ENCODE results near the gene MLC1. TPM values are rescaled to one million over a fixed set of nuclear protein-coding genes. Genes with fewer than 3 reads are reported as not detected.

The MLC1 gene
- total RNA-seq, 1 donor, result under 0.01 TPM

- TF ChIP-seq CTCF (IDR thresholded peaks at IDR 0.05; ENCODE audit: extremely low read depth, low read depth, low read length), result no peak
- H3K9me3 ChIP-seq (ENCODE audit: low read depth, low read length), result peaks cover 5% of the 10 kb centered on the region
Measured at GRCh38 chr22:50119169-50119767, 34.0 kb upstream of the MLC1 start.

GRCh38 chr22:50118557-50119168 is 33.4 kb upstream of the MLC1 start:
- no peaks in the 10 kb centered on the region for H3K79me2 ChIP-seq (ENCODE audit: insufficient read depth, low read length)
- peaks cover 5% of the 10 kb centered on the region for H3K9me3 ChIP-seq (ENCODE audit: low read depth, low read length)
- H3K4me1 ChIP-seq (ENCODE audit: insufficient read depth, low read length), result peaks cover 14% of the 10 kb centered on the region
- no peak overlapping the region for H3K27ac ChIP-seq (ENCODE audit: low read depth, low read length)
- H3K27me3 ChIP-seq (ENCODE audit: insufficient read depth, low read length), result peaks cover 12% of the 10 kb centered on the region
- no peaks in the 10 kb centered on the region for H3K36me3 ChIP-seq (ENCODE audit: insufficient read depth, low read length)
- no peak overlapping the region for H2AFZ ChIP-seq (ENCODE audit: low read length)
- no peak overlapping the region for H3K4me3 ChIP-seq (ENCODE audit: insufficient read depth, low read length)
- no peak overlapping the region for H3K4me2 ChIP-seq (ENCODE audit: insufficient read depth, low read length)
- peak; percentile 89 for DNase-seq (ENCODE audit: insufficient read length, low spot score, missing footprints)
- TF ChIP-seq CTCF (IDR thresholded peaks at IDR 0.05; ENCODE audit: extremely low read depth, low read depth, low read length), result no peak
- H4K20me1 ChIP-seq (ENCODE audit: insufficient read depth, low read length), result no peaks in the 10 kb centered on the region

More at GRCh38 chr22:50119169-50119767, 34.0 kb upstream of the MLC1 start:
- no peaks in the 10 kb centered on the region for H3K79me2 ChIP-seq (ENCODE audit: insufficient read depth, low read length)
- no peak overlapping the region for H2AFZ ChIP-seq (ENCODE audit: low read length)
- H3K36me3 ChIP-seq (ENCODE audit: insufficient read depth, low read length), result no peaks in the 10 kb centered on the region
- H3K4me1 ChIP-seq (ENCODE audit: insufficient read depth, low read length), result peaks cover 14% of the 10 kb centered on the region
- DNase-seq (ENCODE audit: insufficient read length, low spot score, missing footprints), result no peak
- no peak overlapping the region for H3K4me3 ChIP-seq (ENCODE audit: insufficient read depth, low read length)
- no peak overlapping the region for H3K27ac ChIP-seq (ENCODE audit: low read depth, low read length)
- H3K4me2 ChIP-seq (ENCODE audit: insufficient read depth, low read length), result no peak overlapping the region
- no peaks in the 10 kb centered on the region for H4K20me1 ChIP-seq (ENCODE audit: insufficient read depth, low read length)
- H3K27me3 ChIP-seq (ENCODE audit: insufficient read depth, low read length), result peaks cover 12% of the 10 kb centered on the region

GRCh38 chr22:50118129-50118528 is 32.9 kb upstream of the MLC1 start:
- H2AFZ ChIP-seq (ENCODE audit: low read length), result no peak overlapping the region
- no peak overlapping the region for H3K27ac ChIP-seq (ENCODE audit: low read depth, low read length)
- no peaks in the 10 kb centered on the region for H4K20me1 ChIP-seq (ENCODE audit: insufficient read depth, low read length)
- no peaks in the 10 kb centered on the region for H3K79me2 ChIP-seq (ENCODE audit: insufficient read depth, low read length)
- H3K27me3 ChIP-seq (ENCODE audit: insufficient read depth, low read length), result peaks cover 12% of the 10 kb centered on the region
- H3K9me3 ChIP-seq (ENCODE audit: low read depth, low read length), result peaks cover 3% of the 10 kb centered on the region
- no peak for TF ChIP-seq CTCF (IDR thresholded peaks at IDR 0.05; ENCODE audit: extremely low read depth, low read depth, low read length)
- no peaks in the 10 kb centered on the region for H3K36me3 ChIP-seq (ENCODE audit: insufficient read depth, low read length)
- no peak overlapping the region for H3K4me2 ChIP-seq (ENCODE audit: insufficient read depth, low read length)
- peaks cover 14% of the 10 kb centered on the region for H3K4me1 ChIP-seq (ENCODE audit: insufficient read depth, low read length)
- no peak for DNase-seq (ENCODE audit: insufficient read length, low spot score, missing footprints)
- no peak overlapping the region for H3K4me3 ChIP-seq (ENCODE audit: insufficient read depth, low read length)

GRCh38 chr22:50117168-50117762 is 32.0 kb upstream of the MLC1 start:
- Histone ChIP-seq H3K36me3 (ENCODE audit: insufficient read depth, low read length) (no peaks in the 10 kb centered on the region), H3K4me1 (ENCODE audit: insufficient read depth, low read length) (peaks cover 14% of the 10 kb centered on the region), H3K9me3 (ENCODE audit: low read depth, low read length) (no peaks in the 10 kb centered on the region), H3K27ac (ENCODE audit: low read depth, low read length) (no peak overlapping the region), H3K4me2 (ENCODE audit: insufficient read depth, low read length) (no peak overlapping the region), H3K4me3 (ENCODE audit: insufficient read depth, low read length) (no peak overlapping the region), H4K20me1 (ENCODE audit: insufficient read depth, low read length) (no peaks in the 10 kb centered on the region), H3K79me2 (ENCODE audit: insufficient read depth, low read length) (no peaks in the 10 kb centered on the region), H2AFZ (ENCODE audit: low read length) (no peak overlapping the region), H3K27me3 (ENCODE audit: insufficient read depth, low read length) (peaks cover 12% of the 10 kb centered on the region)
- DNase-seq (ENCODE audit: insufficient read length, low spot score, missing footprints), result no peak
- no peak for TF ChIP-seq CTCF (IDR thresholded peaks at IDR 0.05; ENCODE audit: extremely low read depth, low read depth, low read length)

All from osteoblast (primary cell).